Subcutaneous adipose tissue (tissue), 4 donors: Measurements from ENCODE around the gene TEN1. TPM values are rescaled to one million over a fixed set of nuclear protein-coding genes. Genes with fewer than 3 reads are reported as not detected.

Source experiments
- CTCF ChIP-seq: fragments of 450-650 bp; IDR thresholded peaks from one replicate; pipeline ENCODE4 v1.5.1; 2016; ENCODE audit warnings: low read depth, mild to moderate bottlenecking, control low read depth, antibody characterized with exemption, moderate library complexity
- total RNA-seq, 4 donors: library from RNA; depleted of rRNA; stranded (reverse); fragments of >200 nt; gene quantifications; one replicate each; pipeline ENCODE4 v1.1.0, GENCODE V29; 2016

TEN1 gene
- total RNA-seq, 4 donors from 2014 or later = 4.7 to 29.0 (median 20.8) TPM

- TF ChIP-seq CTCF = no peak
Measured at GRCh38 chr17:76018801-76019200, 39.8 kb downstream of the TEN1 start.

GRCh38 chr17:76019833-76020467 is 40.9 kb downstream of the TEN1 start:
- no peak for TF ChIP-seq CTCF

GRCh38 chr17:76022285-76022684 is 43.2 kb downstream of the TEN1 start:
- no peak for TF ChIP-seq CTCF

GRCh38 chr17:76022973-76023899 is 44.2 kb downstream of the TEN1 start:
- TF ChIP-seq CTCF = no peak

GRCh38 chr17:76023900-76024237 is 44.8 kb downstream of the TEN1 start:
- TF ChIP-seq CTCF = no peak

- TF ChIP-seq CTCF = no peak
Measured at GRCh38 chr17:76024353-76024752, 45.3 kb downstream of the TEN1 start.

GRCh38 chr17:76025294-76025693 is 46.3 kb downstream of the TEN1 start:
- no peak for TF ChIP-seq CTCF
